HG02970 (cell line): ENCODE measurements around the gene SLC2A2.
"Not testable (repeated sequence)": the region's sequence is repeated elsewhere in the genome, so short reads cannot be mapped to it uniquely, and the experiment has no call there.

Source experiments
- ATAC-seq: cut with Tn5 transposase; IDR thresholded peaks from one replicate; pipeline ENCODE4 v1.9.1; 2021; ENCODE audit warnings: mild to moderate bottlenecking, moderate library complexity, moderate number of reproducible peaks; ENCODE audit not compliant: unreplicated experiment, low FRiP score

The SLC2A2 gene

GRCh38 chr3:170991664-170992063 lies 34.9 kb downstream of the SLC2A2 start:
- no peak for ATAC-seq

- ATAC-seq, result no peak
Observed at GRCh38 chr3:170989100-170989648, 37.3 kb downstream of the SLC2A2 start.

GRCh38 chr3:170988378-170988777 lies 38.1 kb downstream of the SLC2A2 start:
- ATAC-seq, result no peak

GRCh38 chr3:170985304-170985703 lies 41.2 kb downstream of the SLC2A2 start:
- no peak for ATAC-seq

GRCh38 chr3:170982733-170983132 lies 43.8 kb downstream of the SLC2A2 start:
- peak; percentile 90 for ATAC-seq

GRCh38 chr3:170980399-170980798 lies 46.1 kb downstream of the SLC2A2 start:
- ATAC-seq, result no peak

GRCh38 chr3:170977949-170978745 lies 48.4 kb downstream of the SLC2A2 start:
- no peak for ATAC-seq

GRCh38 chr3:170976190-170976519 lies 50.4 kb downstream of the SLC2A2 start:
- no peak for ATAC-seq

- ATAC-seq, result no peak
Observed at GRCh38 chr3:170975283-170976189, 51.0 kb downstream of the SLC2A2 start.

- ATAC-seq, result no peak
Observed at GRCh38 chr3:170974872-170975271, 51.6 kb downstream of the SLC2A2 start.

GRCh38 chr3:170972917-170973316 lies 53.6 kb downstream of the SLC2A2 start:
- ATAC-seq, result not testable (repeated sequence)

GRCh38 chr3:170967126-170967525 lies 59.4 kb downstream of the SLC2A2 start:
- no peak for ATAC-seq

- no peak for ATAC-seq
Observed at GRCh38 chr3:170966495-170966894, 60.0 kb downstream of the SLC2A2 start.

GRCh38 chr3:170962411-170962810 lies 64.1 kb downstream of the SLC2A2 start:
- ATAC-seq, result no peak

GRCh38 chr3:170961616-170962400 lies 64.7 kb downstream of the SLC2A2 start:
- no peak for ATAC-seq

- ATAC-seq, result no peak
Observed at GRCh38 chr3:170959457-170959856, 67.1 kb downstream of the SLC2A2 start.

GRCh38 chr3:170956647-170957046 lies 69.9 kb downstream of the SLC2A2 start:
- no peak for ATAC-seq

GRCh38 chr3:170953736-170954135 lies 72.8 kb downstream of the SLC2A2 start:
- ATAC-seq, result no peak

GRCh38 chr3:170953229-170953628 lies 73.3 kb downstream of the SLC2A2 start:
- no peak for ATAC-seq

GRCh38 chr3:170949211-170949610 lies 77.3 kb downstream of the SLC2A2 start:
- no peak for ATAC-seq
